Epithelial cell of proximal tubule (primary cell): ENCODE measurements around the gene KRTAP4-16. TPM values are rescaled to one million over a fixed set of nuclear protein-coding genes. Genes with fewer than 3 reads are reported as not detected.
"Not testable (repeated sequence)": the region's sequence is repeated elsewhere in the genome, so short reads cannot be mapped to it uniquely, and the experiment has no call there.

ENCODE experiments used
- DNase-seq: peaks from one replicate; pipeline ENCODE4 v3.0.0-alpha.2; 2011; ENCODE audit warnings: low read depth
- H3K4me3 ChIP-seq: 2 replicates; pipeline ENCODE4 v1.5.1; 2011; ENCODE audit warnings: low read depth, mild to moderate bottlenecking, low read length
- total RNA-seq: library from RNA; depleted of rRNA; stranded (reverse); fragments of >200 nt; gene quantifications from 2 replicates; pipeline ENCODE4 v1.2.3, GENCODE V29; 2015
- TF ChIP-seq, protein P1 (sequence below): conservative IDR thresholded peaks from 2 replicates; pipeline ENCODE4 v1.5.1; 2012; ENCODE audit warnings: low read depth, mild to moderate bottlenecking, low read length

KRTAP4-16 gene
- total RNA-seq, 1 donor from 2014 or later = not detected

DNA sequence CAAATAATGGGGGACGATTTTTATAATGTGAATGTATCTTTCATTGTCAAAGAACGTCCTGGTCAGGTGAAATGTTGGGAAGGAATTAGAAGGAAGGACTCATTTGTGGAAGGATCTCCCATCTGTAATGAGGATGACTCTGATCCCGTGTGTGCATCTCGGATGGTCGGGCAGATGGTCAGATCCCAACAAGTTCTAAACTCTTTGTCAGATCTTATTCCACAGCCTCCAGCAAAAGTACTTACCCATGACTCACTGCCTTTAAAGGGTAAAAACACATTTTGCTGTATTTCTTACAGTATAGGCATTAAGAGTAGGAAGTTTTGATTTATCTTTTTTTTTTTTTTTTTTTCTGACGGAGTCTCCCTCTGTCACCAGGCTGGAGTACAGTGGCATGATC is 3.5 kb downstream of the KRTAP4-16 start:
- TF ChIP-seq, protein P1, sequence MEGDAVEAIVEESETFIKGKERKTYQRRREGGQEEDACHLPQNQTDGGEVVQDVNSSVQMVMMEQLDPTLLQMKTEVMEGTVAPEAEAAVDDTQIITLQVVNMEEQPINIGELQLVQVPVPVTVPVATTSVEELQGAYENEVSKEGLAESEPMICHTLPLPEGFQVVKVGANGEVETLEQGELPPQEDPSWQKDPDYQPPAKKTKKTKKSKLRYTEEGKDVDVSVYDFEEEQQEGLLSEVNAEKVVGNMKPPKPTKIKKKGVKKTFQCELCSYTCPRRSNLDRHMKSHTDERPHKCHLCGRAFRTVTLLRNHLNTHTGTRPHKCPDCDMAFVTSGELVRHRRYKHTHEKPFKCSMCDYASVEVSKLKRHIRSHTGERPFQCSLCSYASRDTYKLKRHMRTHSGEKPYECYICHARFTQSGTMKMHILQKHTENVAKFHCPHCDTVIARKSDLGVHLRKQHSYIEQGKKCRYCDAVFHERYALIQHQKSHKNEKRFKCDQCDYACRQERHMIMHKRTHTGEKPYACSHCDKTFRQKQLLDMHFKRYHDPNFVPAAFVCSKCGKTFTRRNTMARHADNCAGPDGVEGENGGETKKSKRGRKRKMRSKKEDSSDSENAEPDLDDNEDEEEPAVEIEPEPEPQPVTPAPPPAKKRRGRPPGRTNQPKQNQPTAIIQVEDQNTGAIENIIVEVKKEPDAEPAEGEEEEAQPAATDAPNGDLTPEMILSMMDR = no peak
- H3K4me3 ChIP-seq = no peak overlapping the region
- no peak for DNase-seq

DNA sequence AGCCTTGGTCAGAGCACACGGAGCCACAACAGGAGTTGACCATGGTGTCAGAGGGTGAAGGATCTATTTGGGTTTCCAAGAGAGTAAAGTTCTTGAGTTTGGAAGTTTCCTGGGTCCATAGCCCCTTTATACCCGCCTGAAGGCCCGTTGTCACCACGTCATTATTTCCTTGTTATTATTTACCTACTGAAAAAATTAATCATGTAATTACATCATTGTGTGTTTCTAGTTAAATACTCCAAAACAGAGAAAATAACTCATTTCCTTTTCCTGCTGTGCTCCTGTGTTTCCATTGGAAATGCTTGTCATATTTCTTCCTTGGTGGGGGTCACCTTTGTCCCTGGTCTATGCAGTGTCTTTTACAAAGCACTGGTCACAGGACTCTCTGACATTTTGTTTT is 4.0 kb downstream of the KRTAP4-16 start, which contains the start of gene KRTAP4-8:
TSS of gene KRTAP4-8 (minus strand) at position 101 of the 400 bp plus-strand sequence. CDS start at position 43, 58 bp downstream.
- DNase-seq = no peak
- TF ChIP-seq, protein P1 = no peak

DNA sequence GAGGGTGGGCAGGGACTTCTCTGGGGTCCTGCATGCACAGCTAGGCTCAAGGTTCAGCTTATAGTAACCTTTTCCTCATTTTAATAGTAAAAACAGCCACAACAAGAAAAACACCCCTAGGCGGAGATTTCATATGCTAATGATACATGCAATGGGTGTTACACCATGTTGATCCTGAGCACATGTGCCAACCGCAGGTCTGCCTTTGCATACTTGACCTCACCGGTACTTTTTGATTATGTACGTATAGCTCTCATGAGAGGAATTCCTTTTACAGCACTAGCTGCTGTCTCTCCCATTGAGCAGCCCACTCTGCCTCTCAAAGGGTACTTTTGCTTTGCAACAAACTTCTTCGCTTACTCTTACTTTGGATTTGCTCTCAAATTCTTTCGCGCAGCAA is 6.0 kb downstream of the KRTAP4-16 start:
- TF ChIP-seq, protein P1 = no peak
- no peak overlapping the region for H3K4me3 ChIP-seq
- DNase-seq = no peak

More for the DNA sequence above, 4.0 kb downstream of the KRTAP4-16 start, which contains the start of gene KRTAP4-8:
- H3K4me3 ChIP-seq = no peak within 1 kb of the TSS

DNA sequence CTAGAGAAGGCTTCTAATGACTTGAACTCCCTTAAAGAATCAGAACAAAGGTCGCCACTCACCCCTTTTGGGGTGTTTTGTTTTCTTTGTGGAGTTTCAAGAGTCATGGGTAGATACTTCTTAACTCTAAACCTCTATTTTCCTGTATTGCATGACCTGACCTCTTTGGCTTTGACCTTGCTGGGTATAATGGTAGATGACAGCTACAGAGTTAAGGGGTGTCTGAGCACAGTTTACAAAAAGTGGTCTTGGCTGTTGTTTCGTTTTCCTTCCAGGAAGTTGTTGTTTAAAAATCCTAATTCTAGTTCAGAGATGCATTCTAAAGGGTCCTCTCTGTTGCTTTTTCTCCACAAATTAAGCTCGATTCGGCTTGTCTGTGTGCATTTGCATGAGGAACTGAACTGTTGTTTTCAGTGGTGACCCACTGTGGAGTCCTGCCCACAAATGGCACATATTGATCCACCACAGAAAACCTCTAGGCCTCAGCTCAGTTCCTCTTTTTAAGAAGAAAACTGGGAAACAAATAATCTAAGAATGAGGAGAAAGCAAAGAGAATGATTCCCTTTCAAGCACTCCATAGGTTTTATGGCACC is 13.2 kb downstream of the KRTAP4-16 start:
- not testable (repeated sequence) for H3K4me3 ChIP-seq, DNase-seq

DNA sequence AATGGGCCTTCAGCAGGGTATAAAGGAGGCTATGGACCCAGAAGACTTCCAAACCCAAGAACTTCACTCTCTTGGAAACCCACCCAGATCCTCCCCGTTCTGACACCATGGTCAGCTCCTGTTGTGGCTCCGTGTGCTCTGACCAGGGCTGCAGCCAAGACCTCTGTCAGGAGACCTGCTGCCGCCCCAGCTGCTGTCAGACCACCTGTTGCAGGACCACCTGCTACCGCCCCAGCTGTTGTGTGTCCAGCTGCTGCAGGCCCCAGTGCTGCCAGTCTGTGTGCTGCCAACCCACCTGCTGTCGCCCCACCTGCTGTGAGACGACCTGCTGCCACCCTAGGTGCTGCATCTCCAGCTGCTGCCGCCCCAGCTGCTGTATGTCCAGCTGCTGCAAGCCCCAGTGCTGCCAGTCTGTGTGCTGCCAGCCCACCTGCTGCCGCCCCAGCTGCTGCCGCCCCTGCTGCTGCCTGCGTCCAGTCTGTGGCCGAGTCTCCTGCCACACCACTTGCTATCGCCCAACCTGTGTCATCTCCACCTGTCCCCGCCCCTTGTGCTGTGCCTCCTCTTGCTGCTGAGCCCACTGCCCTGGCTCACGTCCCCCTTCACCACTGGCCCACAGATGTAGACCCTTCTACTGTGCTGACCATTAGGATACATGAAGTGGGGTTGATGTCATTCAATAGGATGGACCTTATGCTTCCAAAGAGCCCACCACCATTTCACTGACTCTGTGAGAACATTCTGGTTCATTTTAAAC is 17.7 kb downstream of the KRTAP4-16 start, which contains the start of gene KRTAP4-7:
TSS of gene KRTAP4-7 (plus strand) at position 51 of the 757 bp plus-strand sequence. CDS start at position 108, 57 bp downstream.
- not testable (repeated sequence) for DNase-seq

DNA sequence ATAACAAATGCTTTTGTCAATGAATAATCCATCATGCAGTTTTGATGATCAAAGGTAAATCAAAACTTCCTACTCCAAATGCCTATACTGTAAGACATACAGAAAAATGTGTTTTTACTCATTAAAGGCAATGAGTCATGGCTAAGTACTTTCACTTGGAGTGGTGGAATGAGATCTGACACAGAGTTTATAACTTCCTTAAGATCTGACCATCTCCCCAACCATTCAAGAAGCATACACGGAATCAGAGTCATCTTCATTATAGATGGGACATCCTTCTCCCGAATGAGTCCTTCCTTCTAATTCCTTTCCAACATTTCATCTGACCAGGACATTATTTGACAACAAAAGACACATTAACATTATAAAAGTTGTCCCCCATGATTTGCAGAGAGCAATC is 18.6 kb downstream of the KRTAP4-16 start:
- H3K4me3 ChIP-seq, DNase-seq: not testable (repeated sequence)

More for the DNA sequence above, 17.7 kb downstream of the KRTAP4-16 start, which contains the start of gene KRTAP4-7:
- not testable (repeated sequence) for H3K4me3 ChIP-seq

DNA sequence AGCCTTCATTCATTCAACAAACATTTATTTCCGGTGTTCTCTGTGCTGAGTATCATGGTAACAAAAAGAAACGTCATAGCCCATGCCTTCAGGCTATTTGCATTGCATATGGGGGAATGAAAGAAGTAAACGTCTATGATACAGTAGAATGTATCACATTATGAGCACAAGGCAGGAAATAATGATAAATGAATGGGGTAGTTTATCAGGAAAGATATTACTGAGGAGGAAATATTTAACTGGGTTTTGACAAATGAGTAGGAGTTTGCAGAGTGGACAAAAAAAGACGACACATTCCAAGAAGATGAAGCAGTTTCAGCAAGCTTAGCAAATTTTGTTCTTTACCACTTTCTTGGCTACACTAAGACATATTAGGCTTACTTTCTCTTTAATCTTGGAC is 19.4 kb downstream of the KRTAP4-16 start:
- DNase-seq = no peak
- TF ChIP-seq, protein P1 = no peak
- no peak overlapping the region for H3K4me3 ChIP-seq

DNA sequence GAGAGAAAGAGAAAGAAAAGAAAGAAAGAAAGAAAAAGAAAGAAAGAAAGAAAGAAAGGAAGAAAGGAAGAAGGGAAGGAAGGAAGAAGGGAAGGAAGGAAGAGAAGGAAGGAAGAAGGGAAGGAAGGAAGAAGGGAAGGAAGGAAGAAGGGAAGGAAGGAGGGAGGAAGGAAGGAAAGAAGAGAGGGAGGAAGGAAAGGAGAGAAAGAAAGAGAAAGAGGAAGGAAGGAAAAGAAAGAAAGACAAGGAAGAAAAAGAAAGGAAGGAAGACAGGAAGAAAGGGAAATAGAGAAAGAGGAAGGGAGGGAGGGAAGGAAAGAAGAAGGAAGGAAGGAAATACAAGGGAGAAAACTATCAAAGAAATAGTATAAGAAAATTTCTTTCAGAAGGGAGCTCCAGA is 25.2 kb downstream of the KRTAP4-16 start:
- TF ChIP-seq, protein P1 = no peak
- H3K4me3 ChIP-seq = no peak overlapping the region
- no peak for DNase-seq
